ENCODE data around the gene PPP1R12A.
"Not testable (repeated sequence)": the region's sequence is repeated elsewhere in the genome, so short reads cannot be mapped to it uniquely, and the experiment has no call there.

Gene PPP1R12A

DNA sequence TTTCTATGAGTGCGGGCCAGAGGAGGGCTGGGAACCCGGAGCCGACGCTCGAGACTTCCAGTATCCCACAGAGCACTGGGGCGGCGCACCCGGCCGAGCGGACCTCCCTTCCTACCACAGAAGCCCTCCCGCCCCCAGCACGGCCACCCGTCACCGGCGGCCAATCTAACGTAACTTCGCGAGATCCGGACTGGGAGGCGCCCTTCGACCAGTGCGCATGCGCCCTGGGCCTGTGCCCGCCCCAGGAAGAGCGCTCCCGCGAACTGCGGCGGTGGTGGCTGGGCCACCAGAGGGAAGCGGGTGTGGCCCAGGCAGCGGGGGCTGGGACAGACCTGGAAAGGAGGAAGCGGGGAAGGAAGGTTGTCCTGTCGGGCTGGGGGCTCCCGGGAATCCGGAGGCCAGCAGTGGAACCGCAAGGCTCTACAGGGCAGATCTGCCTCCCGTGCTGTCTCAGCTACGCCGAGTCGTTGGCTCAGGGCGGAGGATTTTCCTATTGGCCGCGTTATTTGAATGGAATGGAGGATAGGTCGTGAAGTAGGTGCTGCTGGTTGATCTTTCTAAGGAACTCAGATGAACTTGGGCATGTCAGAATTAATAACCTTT is at the start of gene PPP1R12A:
Gene PPP1R12A, minus strand, starts transcription at position 77 of the 603 bp plus-strand sequence. CDS start 166 bp downstream, outside the sequence.
- DNase-seq: peak; percentile 93 to 98

- DNase-seq: no peak
These were observed 49.2 kb upstream of the PPP1R12A start for GRCh38 chr12:79983986-79984620.

GRCh38 chr12:79983492-79983891 is 48.6 kb upstream of the PPP1R12A start:
- DNase-seq: no peak

DNA sequence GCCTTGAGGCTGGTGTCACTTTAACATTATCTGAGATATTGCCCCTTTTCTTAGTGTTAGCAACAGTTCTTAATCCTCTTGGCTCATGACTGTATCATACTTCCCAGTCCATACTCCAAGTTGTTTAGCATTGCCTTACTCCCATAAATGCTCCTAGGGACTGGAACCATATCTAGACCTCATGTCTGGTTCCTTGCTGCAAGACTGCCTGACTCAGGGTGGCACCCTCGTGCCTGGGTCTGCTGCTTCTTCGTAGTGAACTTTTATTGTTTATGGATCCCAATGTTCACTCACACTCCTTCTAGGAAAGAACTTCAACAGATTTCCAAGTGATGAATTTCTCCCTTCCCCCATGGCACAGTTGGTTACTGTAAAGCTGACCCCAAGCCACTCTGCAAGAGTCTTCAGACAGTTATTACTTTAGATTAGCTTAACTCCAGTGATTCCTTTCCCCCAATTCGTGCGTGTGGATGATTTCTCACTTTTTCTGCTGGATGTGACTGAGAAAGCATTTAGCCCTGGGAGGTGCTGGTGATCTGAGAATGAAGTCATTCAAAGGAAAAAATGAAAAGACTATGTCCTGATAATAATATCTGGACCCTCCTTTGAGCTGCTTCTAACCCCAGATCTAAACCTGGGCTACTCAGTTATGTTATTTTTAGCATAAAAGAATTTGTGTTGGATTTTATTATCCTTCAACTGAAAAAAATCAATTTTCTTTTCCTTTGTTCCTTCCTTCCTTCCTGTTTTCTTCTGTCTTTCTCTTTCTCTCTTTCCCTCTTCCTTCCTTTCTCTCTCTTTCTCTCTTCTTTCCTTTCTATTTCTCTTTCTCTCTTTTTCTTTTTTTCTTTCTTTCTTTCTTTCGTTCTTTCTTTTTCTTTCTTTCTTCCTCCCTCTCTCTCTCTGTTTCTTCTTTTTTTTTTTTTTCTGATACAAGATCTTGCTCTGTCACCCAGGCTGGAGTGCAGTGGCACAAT is 47.5 kb upstream of the PPP1R12A start:
- no peak for DNase-seq

- no peak for DNase-seq
These were observed 43.8 kb upstream of the PPP1R12A start for GRCh38 chr12:79978692-79979091.

- not testable (repeated sequence) for DNase-seq
These were observed 43.1 kb upstream of the PPP1R12A start for GRCh38 chr12:79977856-79978460.

GRCh38 chr12:79975143-79975542 is 40.2 kb upstream of the PPP1R12A start:
- no peak for DNase-seq

- DNase-seq: no peak
These were observed 38.9 kb upstream of the PPP1R12A start for GRCh38 chr12:79973801-79974200.

DNA sequence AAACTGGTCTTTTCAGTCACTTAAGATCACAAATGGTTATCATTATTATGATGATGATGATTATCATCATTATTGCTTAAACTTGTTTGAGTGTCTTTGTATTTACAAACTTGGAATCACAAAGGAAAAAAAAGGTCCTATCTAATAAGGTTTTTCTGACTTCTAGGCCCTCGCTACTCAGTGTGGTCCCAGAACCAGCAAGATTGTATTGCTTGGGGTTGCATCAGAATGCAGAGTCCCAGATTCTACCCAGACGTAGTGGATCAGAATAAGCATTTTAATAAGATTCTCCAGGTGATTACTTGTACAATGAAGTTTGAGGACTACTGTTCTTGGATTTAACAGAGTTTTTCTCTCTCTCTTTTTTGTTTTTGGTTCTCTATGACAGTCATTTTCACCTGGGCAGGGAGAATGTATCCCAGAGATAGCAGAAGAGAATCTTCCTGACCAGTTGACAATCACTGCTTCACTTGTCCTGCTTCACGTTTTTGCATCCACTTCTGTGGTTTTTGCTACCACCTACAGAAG is 29.3 kb upstream of the PPP1R12A start:
- no peak for DNase-seq

DNA sequence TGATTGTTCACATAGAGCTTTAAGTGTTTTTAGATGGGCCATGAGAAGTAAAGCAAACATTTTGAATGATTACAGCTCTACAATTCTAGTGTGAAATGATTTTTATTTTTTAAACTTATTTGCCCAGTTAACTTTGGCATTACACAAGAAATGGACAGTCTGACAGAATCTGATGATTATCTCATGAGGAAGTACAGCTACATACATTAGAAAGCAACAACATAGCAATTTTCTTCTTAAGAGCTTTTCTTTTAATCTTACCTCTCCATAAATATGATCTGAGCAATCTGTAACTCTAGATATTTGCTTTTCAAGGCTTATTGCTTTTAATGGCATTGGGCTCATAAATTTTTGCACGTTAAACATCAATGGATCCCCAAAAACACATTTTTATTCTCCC is 26.5 kb upstream of the PPP1R12A start:
- no peak for DNase-seq

- no peak for DNase-seq
These were observed 24.6 kb upstream of the PPP1R12A start for GRCh38 chr12:79959484-79959883.

GRCh38 chr12:79956896-79957295 is 22.0 kb upstream of the PPP1R12A start:
- DNase-seq: no peak

GRCh38 chr12:79955561-79955960 is 20.7 kb upstream of the PPP1R12A start:
- DNase-seq: no peak

DNA sequence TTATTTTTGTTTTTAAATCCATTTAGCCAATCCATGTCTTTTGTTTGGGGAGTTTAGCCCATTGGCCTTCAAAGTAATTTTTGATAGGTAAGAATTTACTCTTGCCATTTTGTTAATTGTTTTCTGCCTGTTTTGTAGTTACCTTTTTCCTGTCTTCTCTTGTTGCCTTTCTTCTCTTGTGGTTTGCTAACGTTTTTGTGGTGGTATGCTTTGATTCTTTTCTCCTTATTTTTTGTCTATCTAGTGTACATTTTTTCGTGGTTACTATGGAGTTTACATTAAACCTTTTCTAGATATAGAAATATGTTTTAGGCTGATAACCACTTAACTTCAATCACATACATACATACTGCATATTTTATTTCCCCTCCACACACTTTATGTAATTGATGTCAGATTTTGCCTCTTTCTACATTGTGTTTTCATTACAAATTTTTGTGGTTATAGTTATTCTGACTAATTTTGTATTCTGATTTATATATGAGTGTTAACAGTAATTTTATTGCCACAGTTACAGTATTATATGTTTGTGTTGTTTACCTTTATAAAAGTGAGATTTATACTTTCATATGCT is 19.2 kb upstream of the PPP1R12A start:
- no peak for DNase-seq

GRCh38 chr12:79949098-79949497 is 14.2 kb upstream of the PPP1R12A start:
- DNase-seq: no peak

DNA sequence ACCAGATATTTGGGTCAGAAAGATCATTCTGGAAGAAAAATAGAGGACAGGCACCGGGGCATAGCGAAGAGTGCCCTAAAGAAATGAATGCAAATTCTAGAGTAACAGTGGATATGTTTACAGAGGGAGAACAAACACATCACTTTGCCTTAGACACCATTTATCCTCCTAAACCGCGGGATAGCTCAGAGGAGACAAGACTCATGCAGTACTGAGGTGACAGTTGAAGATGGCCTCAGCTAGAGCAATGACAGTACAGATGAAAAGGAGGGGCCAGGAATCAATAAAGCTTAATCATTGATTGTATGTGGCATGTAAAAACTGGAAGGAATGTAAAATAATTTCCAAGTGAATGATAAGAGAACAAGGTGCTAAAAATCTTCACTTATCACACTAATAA is 10.5 kb upstream of the PPP1R12A start:
- DNase-seq: no peak

DNA sequence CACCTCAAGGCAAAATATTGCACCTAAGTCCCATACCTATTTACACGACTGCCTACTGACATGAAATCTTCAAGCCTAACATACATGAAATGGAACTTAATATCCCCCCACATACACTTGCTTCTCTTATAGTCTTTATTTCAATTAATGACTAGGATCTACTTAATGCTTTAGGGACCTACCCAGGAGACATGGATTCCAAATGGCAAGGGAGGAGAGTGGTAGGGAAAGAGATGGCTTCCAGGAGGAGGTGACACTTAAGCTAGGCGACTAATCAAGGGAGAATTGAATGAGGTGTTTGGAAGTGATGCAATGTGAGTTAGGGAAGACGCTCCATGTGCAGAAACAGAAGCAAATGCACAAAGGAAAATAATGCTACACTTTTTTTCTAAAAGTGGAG is 9.7 kb upstream of the PPP1R12A start:
- DNase-seq: no peak

DNA sequence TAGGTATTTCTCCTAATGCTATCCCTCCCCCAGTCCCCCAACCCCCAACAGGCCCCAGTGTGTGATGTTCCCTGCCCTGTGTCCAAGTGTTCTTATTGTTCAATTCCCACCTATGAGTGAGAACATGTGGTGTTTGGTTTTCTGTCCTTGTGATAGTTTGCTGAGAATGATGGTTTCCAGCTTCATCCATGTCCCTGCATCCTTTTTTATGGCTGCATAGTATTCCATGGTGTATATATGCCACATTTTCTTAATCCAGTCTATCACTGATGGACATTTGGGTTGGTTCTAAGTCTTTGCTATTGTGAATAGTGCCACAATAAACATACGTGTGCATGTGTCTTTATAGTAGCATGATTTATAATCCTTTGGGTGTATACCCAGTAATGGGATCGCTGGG is 7.9 kb upstream of the PPP1R12A start:
- DNase-seq: not testable (repeated sequence)

GRCh38 chr12:79939728-79940310 is 4.9 kb upstream of the PPP1R12A start:
- DNase-seq: no peak

DNA sequence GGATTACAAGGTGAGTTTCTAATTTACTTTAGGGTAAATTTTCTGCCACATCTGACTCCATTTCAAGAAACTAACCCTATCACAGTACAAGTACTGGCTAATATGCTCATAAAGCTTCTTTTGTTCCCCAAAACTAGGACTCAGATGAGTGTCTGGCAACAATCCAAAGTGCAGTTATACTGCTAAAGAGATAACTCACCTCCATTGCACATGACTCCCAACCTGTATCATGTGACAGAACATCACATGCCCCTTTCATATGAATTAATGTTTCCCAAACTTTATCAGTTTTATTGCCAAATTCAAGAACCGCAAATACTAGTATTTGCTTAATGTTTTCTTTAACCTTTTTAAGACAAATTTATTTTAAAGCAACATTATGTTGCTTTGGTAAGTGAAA is 3.9 kb upstream of the PPP1R12A start:
- DNase-seq: no peak

DNA sequence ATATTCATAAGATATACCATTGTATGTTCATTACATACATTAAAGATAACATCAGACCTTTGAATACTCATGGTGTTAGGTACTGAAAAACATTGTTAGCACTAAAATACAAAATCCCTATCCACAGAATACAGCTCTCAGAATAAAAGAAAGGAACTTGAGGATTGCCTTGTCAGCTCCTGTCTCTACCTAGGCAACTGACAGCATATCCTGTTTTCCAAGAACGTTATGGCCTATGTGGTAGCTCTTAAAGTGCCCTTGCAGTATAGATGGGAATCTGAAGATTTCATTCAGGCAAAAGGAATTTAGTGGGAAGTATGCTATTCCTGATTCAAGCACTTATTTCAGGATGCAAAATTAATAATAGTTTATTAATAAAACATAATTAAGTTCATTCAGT is 1.8 kb upstream of the PPP1R12A start:
- no peak for DNase-seq

All from NCI-H187 (cell line).